NOMO-1 (cell line): ENCODE measurements around the gene LRP10.

Experiments used
- DNase-seq, 2 experiments: peaks; one replicate each; lab custom pipeline; 2025; ENCODE audit not compliant: unreplicated experiment in 2 of 2; lab: John Stamatoyannopoulos, UW

The LRP10 gene

DNA sequence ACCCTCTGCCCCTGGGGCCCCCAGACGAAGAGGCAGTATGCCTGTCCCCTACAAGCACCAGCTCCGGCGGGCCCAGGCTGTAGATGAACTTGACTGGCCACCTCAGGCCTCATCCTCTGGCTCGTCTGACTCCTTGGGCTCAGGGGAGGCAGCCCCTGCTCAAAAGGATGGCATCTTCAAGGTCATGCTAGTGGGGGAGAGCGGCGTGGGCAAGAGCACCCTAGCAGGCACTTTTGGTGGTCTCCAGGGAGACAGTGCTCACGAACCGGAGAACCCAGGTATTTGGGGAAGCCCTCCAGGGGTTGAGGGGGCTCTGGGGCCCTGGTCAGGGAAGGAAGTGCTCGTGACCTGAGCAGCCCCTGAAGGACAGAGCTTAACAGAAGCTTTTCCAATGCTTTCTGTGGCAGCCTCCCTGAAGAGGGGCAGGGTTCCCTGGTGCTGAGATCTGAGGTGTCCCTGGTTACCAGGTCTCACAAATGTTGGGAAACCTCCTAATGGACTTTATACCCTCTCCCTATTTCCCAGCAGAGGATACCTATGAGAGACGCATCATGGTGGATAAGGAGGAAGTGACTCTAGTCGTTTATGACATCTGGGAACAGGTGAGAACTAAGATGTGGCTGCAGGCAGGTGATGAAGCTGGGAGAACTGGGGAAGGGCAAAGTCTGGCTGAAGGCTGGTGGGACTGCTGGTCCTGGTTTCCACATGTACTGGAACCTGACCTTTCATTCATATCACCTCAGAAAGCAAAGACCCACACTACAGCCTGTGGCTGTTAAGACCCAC, 13.4 kb downstream of the LRP10 start:
- no peak for DNase-seq

DNA sequence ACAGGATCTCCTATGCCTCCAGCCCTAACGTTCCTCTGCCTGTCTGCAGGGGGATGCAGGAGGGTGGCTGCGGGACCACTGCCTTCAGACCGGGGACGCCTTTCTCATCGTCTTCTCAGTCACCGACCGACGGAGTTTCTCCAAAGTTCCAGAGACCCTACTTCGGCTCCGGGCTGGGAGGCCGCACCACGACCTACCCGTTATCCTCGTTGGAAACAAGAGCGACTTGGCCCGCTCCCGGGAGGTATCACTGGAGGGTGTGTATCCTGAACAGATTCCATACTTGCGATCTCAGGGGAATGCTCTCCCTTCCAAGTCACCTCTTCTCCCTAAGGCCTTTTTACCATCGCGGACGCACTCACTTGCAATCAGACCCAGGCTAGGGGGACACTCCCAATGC, 14.4 kb downstream of the LRP10 start:
- no peak for DNase-seq

DNA sequence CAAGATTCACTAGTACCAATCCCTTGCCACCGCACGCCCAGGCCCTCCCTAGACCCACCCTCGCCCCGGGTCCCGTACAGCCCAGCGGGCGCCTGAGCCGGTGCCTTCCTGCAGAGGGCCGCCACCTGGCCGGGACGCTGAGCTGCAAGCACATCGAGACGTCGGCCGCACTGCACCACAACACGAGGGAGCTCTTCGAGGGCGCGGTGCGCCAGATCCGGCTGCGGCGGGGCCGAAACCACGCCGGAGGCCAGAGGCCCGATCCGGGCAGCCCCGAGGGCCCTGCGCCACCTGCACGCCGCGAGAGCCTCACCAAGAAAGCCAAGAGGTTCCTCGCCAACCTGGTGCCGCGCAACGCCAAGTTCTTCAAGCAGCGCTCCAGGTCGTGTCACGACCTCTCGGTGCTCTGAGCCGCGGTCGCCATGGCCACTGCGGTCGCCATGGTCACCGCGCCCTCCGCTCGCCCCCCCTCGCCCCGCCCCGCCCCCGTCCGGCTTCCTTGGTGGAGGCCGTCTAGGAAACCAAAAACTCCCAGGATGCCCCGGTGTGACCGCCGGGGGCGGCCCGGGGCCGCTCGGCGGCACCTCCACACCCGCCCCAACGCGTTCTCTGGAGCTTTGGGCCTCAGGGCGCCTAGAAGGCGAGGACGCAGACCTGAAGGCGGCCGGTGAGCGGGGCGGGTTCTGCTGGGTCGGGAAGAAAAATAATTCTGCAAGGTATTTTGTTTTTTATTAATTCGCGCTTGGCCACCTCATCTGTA, 15.1 kb downstream of the LRP10 start:
- DNase-seq = peak; percentile 70 to 73

DNA sequence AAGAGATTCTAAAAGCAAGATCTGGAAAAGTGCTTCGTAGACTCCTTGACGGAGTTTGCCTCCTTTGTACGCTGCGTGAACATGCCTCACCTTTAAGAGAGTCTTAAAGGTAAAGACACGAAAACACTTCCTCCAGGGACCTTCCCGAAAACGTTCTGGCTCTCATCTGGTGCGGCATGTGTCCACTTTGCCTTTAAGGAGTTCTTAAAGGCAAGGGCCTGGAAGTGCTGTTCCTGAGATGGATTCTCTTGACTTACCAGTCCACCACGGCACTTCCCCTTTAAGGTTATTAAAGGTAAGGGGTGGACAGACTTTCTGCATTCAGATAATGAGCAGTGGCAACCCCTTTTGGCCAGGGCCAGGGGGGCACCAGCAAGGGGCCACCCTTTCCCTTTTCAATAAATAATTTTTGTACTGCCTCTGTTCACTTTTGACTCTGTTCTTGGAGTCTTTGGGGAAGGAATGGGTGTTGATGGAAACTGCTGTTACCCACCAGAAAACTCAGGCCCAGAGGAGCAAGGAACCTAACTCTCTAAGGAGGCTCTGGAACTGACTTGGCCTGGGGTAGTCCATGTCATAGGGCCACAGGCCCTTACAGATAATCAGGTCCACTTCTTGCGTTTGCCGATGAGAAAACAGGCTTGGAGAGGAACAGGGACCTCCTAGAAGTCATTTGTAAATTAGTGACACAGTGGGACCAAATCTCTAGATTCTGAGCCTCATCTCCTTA, 15.9 kb downstream of the LRP10 start:
- peak; percentile 76 to 86 for DNase-seq

DNA sequence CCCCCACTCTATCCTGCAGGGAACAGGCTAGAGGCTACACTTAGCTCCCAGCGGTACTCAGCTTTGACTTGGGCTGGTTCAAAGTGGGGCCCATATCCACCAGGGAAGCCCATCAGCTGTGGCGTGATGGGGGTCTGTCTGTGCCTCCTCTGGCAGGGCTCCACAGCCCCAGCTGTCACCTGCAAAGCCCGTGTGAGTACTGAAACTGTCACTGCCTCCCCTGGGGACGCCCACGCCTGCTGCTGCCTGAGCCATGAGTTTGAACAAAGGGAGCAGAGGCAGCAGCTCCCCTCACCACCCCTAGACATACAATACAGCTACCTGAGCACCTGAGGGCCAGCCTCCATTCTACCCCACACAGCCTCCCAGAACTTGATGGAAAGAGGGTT, 16.4 kb downstream of the LRP10 start:
- DNase-seq = no peak

DNA sequence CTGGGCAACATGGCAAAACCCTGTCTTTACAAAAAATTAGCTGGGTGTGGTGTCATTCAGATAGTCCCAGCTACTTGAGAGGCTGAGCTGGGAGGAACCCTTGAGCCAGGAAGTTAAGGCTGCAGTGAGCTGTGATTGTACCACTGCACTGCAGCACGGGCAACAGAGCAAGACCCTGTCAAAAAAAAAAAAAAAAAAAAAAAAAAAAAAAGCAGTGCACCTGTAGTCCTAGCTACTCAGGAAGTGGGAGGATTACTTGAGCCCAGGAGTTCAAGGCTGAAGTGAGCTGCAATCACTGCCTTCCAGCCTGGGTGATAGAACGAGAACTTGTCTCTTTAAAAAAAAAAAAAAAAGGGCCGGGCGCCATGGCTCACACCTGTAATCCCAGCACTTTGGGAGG, 17.1 kb downstream of the LRP10 start:
- no peak for DNase-seq

DNA sequence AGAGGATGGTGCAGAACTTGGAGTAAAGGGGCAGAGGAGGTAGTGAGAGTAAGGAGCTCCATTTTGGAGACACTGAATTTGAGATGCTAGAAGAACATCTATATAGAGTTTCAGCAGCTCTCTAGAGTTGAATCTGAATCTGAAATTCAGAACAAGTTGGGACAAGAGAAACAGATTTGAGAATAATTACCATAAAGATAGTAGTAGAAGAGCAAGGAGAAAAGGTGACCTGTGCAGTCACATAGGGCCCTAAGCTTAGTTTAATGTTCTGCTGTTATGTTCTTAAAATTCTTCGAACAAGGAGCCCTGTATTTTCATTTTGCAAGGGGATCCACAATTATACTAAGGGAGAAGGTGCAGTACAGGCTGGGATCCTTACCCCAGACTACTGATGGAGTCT, 18.9 kb downstream of the LRP10 start:
- DNase-seq = no peak

DNA sequence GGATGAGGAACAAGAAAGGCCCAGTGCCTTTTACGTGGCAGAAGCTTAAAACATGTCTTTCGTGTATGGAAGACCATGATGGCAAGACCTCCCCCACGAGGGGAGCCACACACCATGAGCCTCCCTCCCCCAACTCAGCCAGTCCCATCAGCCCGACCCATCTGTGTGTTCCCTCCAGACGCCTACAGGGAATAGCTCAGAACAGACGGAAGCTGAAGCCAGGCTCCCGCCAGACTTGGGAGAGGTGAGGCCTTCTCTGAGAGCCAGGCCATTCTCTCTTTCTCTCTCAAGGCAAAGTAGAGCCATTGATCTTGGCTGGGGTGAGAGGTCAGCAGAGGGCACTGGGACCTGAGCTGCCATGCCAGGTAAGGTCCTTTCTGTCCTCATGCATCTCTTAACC, 20.9 kb downstream of the LRP10 start:
- DNase-seq = no peak

DNA sequence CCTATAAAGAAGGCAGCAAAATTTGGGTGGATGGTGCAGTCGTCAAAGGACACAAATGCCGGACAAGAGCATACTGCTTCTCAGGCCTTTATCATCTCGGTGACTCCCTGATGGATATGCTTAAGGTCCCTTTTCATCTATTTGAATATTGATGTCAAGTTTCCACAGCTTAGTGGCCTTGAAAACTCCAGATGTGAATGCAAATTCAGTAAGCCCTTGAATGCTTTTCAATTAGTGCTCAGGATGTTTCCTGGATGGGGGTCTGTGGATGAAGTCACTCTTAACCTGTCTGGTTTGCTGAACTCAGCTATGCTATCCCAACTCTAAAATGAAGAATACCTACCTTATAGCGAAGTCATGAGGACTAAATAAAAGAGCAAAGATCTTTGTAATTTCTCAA, 22.2 kb downstream of the LRP10 start:
- DNase-seq = no peak

DNA sequence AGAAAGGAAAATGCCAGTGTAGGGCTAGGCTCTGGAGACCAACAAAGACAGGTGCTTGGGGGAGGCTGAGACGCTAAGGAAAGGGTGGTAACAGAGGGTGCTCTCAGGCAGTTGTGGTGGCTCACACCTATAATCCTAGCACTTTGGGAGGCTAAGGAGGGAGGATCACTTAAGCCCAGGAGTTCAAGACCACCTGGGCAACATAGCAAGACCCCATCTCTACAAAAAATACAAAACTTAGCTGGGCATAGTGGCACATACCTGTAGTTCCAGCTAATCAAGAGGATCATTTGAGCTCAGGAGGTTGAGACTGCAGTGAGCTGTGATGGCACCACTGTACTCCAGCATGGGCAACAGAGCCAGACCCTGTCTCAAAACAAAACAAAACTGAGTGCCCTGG, 23.9 kb downstream of the LRP10 start:
- DNase-seq = no peak

DNA sequence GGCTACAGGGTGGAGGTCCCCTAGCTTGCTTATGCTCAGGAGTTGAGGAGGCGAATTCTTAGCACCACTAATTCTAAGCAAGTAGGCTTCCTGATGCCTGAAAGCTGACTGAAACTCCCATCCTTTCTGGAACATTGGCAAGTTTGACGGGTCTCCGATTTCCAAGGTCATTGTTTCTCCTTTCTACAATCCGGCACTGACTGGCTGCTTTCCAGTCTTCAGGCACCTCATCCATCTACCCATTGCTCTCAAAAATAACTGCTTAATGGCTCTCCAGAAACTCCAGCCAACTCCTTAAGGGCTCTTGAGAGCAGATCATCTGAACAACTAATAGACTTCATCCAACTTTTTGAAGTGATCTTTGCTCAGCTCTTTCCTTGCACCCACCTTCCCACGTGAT, 24.8 kb downstream of the LRP10 start:
- no peak for DNase-seq

DNA sequence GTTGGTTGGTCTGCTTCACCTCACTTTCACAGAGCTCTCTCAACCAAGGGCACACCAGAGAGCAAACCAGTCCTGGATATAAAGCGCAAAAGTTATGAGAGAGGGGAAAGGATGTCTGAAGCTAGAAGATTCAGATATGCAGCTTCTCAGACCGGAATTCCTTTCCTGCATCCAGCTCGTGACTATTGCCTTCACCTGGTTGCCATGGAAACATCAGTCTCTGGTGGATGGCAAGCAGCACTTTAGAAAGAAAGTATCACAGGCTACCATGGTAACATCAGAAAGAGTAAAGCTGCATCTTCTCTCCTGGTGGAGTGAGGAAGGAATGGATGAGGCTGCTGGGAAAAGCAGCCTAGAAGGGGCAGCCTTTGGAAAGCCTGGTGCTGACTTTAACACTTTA, 25.2 kb downstream of the LRP10 start:
- DNase-seq = no peak

DNA sequence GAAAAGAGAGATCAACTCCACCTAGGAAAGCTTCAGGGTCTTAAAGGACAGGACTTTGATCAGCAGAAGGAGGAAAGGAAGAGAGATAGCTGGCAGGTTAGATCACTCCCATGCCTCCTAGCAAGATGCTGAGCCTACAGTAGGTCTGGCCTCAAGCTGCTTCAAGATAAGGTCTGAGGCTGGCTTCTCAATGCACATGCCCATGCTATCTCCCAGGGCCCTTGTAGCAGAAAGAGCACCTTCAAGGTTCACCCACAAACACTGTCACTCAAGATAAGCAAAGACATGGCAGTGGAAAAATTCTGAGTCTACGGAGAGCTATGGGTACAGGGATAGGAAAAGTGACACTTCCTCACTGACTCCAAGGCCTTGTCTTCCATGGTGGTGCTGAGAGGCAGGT, 25.8 kb downstream of the LRP10 start:
- no peak for DNase-seq

DNA sequence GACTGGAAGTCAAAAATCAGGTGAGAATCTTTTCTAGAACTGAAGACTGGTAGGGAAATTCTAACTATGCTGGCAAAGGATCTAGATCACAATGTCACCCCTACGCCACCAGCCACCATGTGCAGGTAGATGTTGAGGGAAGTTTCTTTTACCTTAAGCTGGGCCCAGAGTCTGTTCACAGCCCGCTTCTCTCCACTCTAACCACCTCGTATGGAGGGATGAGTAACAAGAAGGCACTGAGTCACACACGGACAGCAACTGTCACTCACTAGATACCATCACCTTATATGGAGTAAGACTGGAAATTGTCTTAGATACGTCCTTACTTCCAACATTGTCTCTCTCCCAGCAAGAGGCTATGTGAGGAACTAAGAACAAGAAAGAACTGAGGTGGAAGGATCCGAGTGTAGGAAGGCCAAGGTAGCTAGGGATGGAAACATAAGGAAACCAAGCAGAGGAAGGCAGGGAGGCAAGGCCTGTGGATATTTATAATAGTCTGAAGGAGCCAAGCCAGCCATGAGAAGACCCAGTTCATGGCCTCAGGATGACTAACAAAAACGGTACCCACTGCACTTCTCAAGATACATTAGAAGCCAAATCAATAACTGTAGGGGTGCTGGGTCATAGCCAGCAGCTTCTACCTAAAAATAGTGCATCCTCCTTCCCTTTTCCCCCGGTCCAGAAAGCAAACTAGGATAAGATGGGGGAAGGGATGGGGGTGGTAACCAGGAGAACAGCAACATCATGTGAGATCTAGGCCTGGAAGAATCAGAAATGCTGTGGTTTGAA, 27.0 kb downstream of the LRP10 start:
- no peak for DNase-seq

DNA sequence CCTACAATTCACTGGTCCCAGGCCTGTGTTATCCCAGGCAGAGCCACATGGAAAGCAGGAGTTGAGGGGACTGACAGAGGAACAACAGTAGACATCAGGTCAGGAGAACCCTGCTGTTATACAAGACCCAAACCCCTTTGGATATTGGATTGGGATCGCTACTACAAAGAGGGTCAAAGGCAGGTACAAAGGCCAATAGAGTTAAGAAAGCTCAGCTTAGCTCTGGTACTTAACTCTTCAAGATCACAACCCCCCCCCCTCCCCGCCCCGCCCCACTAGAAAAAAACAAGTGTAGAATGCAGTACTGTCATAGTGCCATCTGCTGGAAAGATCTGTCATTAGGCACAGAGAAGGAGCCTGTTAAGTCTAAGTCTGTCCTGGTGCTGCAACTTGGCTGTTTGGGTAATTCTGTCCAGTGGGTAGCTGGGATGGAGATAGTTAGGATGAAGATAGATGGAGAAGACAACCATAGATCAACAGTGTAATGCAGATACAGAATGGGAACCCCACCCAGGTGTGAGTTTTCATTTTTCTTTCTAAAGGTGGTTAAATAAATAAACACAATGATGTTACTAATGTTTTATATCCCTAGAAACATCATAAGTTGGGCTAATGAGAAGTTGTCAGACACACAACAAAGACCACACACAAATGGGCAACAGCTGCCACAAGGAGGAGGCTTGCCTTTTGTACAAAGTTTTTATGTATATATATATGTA, 28.7 kb downstream of the LRP10 start:
- DNase-seq = peak in 1 of 2 experiments; percentile 25

DNA sequence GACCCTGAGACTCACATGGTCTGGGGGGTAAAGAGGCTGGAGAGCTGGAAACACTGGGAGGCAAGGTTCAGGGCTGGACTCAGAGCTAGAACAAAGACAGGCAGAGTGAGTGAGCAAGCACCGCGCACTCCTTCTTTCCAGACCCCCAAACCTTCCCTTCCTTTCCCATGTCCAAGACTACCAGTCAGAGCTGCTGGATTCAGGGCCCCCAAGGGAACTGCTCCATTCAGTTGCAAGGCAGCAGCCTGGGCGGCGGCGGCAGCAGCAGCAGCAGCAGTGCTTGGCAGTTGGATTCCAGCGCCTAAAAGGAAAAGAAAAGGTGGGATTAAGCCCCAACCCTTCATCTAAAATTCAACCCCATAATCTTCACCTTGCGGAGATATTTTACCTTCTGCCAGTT, 30.3 kb downstream of the LRP10 start:
- DNase-seq = no peak

DNA sequence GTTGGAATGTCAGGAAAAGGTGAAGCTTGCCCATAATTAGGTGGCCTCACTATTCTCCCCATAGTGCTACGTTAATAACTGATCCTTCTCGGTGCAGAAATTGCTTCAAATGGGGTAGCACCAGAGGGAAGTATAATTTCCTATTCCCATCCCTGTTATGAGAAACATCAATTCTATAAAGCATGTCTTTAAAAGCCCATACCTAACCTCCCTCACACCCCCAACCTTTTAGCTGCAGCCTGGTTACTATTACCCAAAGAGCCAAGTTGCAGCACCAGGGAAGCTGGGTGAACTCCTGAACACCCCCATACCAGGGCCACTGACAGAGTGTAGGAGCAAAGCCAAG, 32.2 kb downstream of the LRP10 start:
- no peak for DNase-seq

DNA sequence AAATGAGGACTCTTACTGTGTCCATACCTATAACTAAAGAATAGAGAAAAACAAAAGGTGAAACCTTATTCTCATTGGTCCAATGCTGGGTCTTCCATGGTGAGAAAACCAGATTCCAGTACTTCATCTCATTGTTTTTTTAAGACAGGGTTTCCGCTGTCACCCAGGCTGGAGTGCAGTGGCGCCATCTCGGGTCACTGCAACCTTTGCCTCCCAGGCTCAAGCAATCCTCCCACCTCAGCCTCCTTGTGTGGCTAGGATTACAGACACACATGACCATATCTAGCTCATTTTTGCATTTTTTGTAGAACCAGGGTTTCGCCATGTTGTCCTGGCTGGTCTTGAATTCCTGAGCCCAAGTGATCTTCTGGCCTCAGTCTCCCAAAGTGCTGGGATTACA, 34.1 kb downstream of the LRP10 start:
- no peak for DNase-seq

DNA sequence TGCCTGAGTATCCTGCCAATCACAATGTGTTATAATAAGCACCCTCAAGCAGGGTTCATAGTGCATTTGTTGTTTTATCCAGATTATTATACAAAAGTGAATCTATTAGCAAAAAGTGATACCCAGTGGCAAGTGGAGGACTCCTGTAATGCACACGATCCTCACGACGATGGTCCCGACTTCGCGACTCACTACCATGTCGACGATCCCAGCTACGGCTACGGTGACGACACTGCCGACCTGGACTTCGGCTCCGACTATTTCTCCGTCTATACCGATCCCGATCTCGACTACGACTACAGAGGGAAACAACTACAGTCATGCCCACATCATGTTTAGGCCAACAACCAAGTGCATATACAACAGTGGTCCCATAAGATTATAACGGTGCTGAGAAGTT, 34.5 kb downstream of the LRP10 start:
- DNase-seq = no peak

DNA sequence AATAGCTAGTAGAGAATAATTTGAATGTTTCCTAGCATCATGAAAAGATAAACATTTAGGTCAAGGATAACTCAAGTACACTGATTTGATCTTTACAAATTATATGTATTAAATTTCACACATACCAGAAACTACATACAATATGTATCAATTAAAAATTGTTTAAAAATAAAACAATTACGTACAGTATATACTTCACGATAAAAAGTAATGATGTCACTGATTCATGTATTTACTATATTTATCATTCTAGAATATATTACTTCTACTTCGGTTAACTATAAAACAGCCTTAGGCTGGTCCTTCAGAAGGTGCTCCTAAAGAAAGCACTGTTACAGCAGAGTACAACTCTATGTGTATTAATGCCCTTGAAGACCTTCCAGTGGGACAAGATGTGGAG, 35.9 kb downstream of the LRP10 start:
- no peak for DNase-seq
